Vagina (tissue), 2 donors: ENCODE data around the gene DPP6. TPM values are rescaled to one million over a fixed set of nuclear protein-coding genes. Genes with fewer than 3 reads are reported as not detected.

ENCODE experiments used
- DNase-seq, 2 donors: peaks; one replicate each; pipeline ENCODE4 v3.0.0-alpha.2; 2017; ENCODE audit errors: extremely low spot score in 2 of 2
- H3K27ac ChIP-seq: fragments of 200-600 bp; sonication (generic); one replicate; pipeline ENCODE4 v1.5.1; 2019
- H3K27me3 ChIP-seq: fragments of 200-600 bp; sonication (generic); one replicate; pipeline ENCODE4 v1.5.1; 2019
- H3K36me3 ChIP-seq, 2 donors: fragments of 200-600 bp; sonication (generic); one replicate each; pipeline ENCODE4 v1.5.1; 2017 to 2019
- H3K4me1 ChIP-seq: fragments of 200-600 bp; sonication (generic); one replicate; pipeline ENCODE4 v1.5.1; 2019
- H3K4me3 ChIP-seq, 2 donors: fragments of 200-600 bp; sonication (generic); 1 replicate in 1 of 2; 2 replicates in 1 of 2; pipeline ENCODE4 v1.5.1; 2016 to 2019
- H3K9me3 ChIP-seq: fragments of 200-600 bp; sonication (generic); one replicate; pipeline ENCODE4 v1.5.1; 2019
- CTCF ChIP-seq, 3 experiments: fragments of 450-650 bp in 2 of 3; fragments of 200-600 bp in 1 of 3; sonication (generic) in 1 of 3; IDR thresholded peaks; one replicate each; pipeline ENCODE4 v1.5.1; 2017 to 2019; ENCODE audit warnings: antibody characterized with exemption in 3 of 3, mild to moderate bottlenecking in 2 of 3, moderate library complexity in 2 of 3
- POLR2A ChIP-seq, 2 donors: fragments of 450-650 bp; IDR thresholded peaks; one replicate each; pipeline ENCODE4 v1.6.1; 2017; ENCODE audit warnings: antibody characterized with exemption in 2 of 2, mild to moderate bottlenecking in 2 of 2, moderate library complexity in 2 of 2
- POLR2AphosphoS5 ChIP-seq, 2 donors: sonication (generic); formaldehyde crosslinking; IDR thresholded peaks; one replicate each; pipeline ENCODE4 v1.9.0; 2017; ENCODE audit warnings: antibody characterized with exemption in 2 of 2, mild to moderate bottlenecking in 2 of 2, low read depth in 1 of 2; ENCODE audit not compliant: insufficient read depth in 1 of 2
- intact Hi-C: fragments of 100-400 bp; cut with DNase I; formaldehyde crosslinking; loops from one replicate; pipeline ENCODE4 v1.15.1; 2023
- total RNA-seq: library from RNA; depleted of rRNA; stranded (reverse); fragments of >200 nt; gene quantifications from one replicate; pipeline ENCODE4 v1.2.3, GENCODE V29; 2016

DPP6 gene
- total RNA-seq, 1 donor from 2014 or later = 7.9 TPM

GRCh38 chr7:154375956-154376355 lies 323.8 kb downstream of the DPP6 start:
- no peaks in the 10 kb centered on the region for H3K27me3 ChIP-seq
- DNase-seq = no peak
- TF ChIP-seq CTCF (IDR thresholded peaks at IDR 0.05) = no peak
- TF ChIP-seq POLR2A (IDR thresholded peaks at IDR 0.05) = no peak
- TF ChIP-seq POLR2AphosphoS5 (IDR thresholded peaks at IDR 0.05; ENCODE audit: insufficient read depth in 1 of 2, low read depth in 1 of 2) = no peak
- H3K4me1 ChIP-seq = no peaks in the 10 kb centered on the region
- H3K27ac ChIP-seq = no peak overlapping the region
- no peaks in the 10 kb centered on the region for H3K36me3 ChIP-seq
- H3K9me3 ChIP-seq = no peaks in the 10 kb centered on the region
- intact Hi-C loops = no loop called here
- H3K4me3 ChIP-seq = no peak overlapping the region

GRCh38 chr7:154380771-154381170 lies 328.6 kb downstream of the DPP6 start:
- intact Hi-C loops = no loop called here
- DNase-seq = no peak
- no peak overlapping the region for H3K4me3 ChIP-seq
- H3K36me3 ChIP-seq = no peaks in the 10 kb centered on the region
- no peaks in the 10 kb centered on the region for H3K4me1 ChIP-seq
- H3K27ac ChIP-seq = no peak overlapping the region
- no peaks in the 10 kb centered on the region for H3K9me3 ChIP-seq
- TF ChIP-seq POLR2A (IDR thresholded peaks at IDR 0.05) = no peak
- no peak for TF ChIP-seq CTCF (IDR thresholded peaks at IDR 0.05)
- no peak for TF ChIP-seq POLR2AphosphoS5 (IDR thresholded peaks at IDR 0.05; ENCODE audit: insufficient read depth in 1 of 2, low read depth in 1 of 2)
- no peaks in the 10 kb centered on the region for H3K27me3 ChIP-seq

- Histone ChIP-seq H3K27me3 (no peaks in the 10 kb centered on the region), H3K36me3 (no peaks in the 10 kb centered on the region), H3K4me1 (no peaks in the 10 kb centered on the region), H3K9me3 (no peaks in the 10 kb centered on the region), H3K4me3 (no peak overlapping the region), H3K27ac (no peak overlapping the region)
- no peak for DNase-seq
- TF ChIP-seq CTCF (IDR thresholded peaks at IDR 0.05) (no peak), POLR2AphosphoS5 (IDR thresholded peaks at IDR 0.05; ENCODE audit: insufficient read depth in 1 of 2, low read depth in 1 of 2) (no peak), POLR2A (IDR thresholded peaks at IDR 0.05) (no peak)
- intact Hi-C loops = no loop called here
Measured at GRCh38 chr7:154383045-154383444, 330.8 kb downstream of the DPP6 start.

DNA sequence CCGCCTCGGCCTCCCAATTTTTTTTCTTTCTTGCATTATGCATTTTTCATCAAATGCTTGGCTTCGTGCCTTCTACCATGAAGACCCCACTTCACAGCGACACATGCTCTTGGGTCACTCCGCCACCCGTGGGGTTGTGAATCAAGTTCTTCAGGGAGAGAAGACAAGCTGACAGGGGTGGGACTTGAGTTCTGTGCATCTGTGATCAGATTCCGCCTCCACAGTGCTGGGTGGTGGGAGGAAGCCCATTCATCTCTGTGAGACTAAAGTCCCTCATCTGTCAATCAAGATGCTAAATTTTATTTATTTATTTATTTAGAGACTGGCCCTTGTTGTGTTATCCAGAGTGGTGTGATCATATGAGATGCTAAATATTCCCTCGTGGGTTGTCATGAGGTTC lies 333.0 kb downstream of the DPP6 start:
- no peak overlapping the region for H3K27ac ChIP-seq
- no peaks in the 10 kb centered on the region for H3K4me1 ChIP-seq
- H3K9me3 ChIP-seq = no peaks in the 10 kb centered on the region
- no peak for TF ChIP-seq POLR2A (IDR thresholded peaks at IDR 0.05)
- TF ChIP-seq CTCF (IDR thresholded peaks at IDR 0.05) = no peak
- no peak for TF ChIP-seq POLR2AphosphoS5 (IDR thresholded peaks at IDR 0.05; ENCODE audit: insufficient read depth in 1 of 2, low read depth in 1 of 2)
- no peak for DNase-seq
- H3K36me3 ChIP-seq = no peaks in the 10 kb centered on the region
- H3K27me3 ChIP-seq = no peaks in the 10 kb centered on the region
- intact Hi-C loops = no loop called here
- no peak overlapping the region for H3K4me3 ChIP-seq

GRCh38 chr7:154387252-154387651 lies 335.1 kb downstream of the DPP6 start:
- intact Hi-C loops = no loop called here
- TF ChIP-seq POLR2A (IDR thresholded peaks at IDR 0.05) = no peak
- Histone ChIP-seq H3K27ac (no peak overlapping the region), H3K4me1 (no peaks in the 10 kb centered on the region), H3K27me3 (no peaks in the 10 kb centered on the region), H3K9me3 (no peaks in the 10 kb centered on the region), H3K4me3 (no peak overlapping the region), H3K36me3 (no peaks in the 10 kb centered on the region)
- DNase-seq = no peak

- Histone ChIP-seq H3K27ac (no peak overlapping the region), H3K27me3 (no peaks in the 10 kb centered on the region), H3K4me1 (no peaks in the 10 kb centered on the region), H3K36me3 (no peaks in the 10 kb centered on the region), H3K4me3 (no peak overlapping the region), H3K9me3 (no peaks in the 10 kb centered on the region)
- TF ChIP-seq POLR2A (IDR thresholded peaks at IDR 0.05) (no peak), POLR2AphosphoS5 (IDR thresholded peaks at IDR 0.05; ENCODE audit: insufficient read depth in 1 of 2, low read depth in 1 of 2) (no peak), CTCF (IDR thresholded peaks at IDR 0.05) (no peak)
- no peak for DNase-seq
- intact Hi-C loops = no loop called here
Measured at GRCh38 chr7:154388412-154388811, 336.2 kb downstream of the DPP6 start.
